Measurements from ENCODE around the gene TRABD2B. TPM values are rescaled to one million over a fixed set of nuclear protein-coding genes. Genes with fewer than 3 reads are reported as not detected.

TRABD2B gene
- total RNA-seq, 4 donors from 2014 or later, result 0.05 to 0.15 (median 0.12) TPM

GRCh38 chr1:47827109-47827508 is 170.1 kb downstream of the TRABD2B start:
- Histone ChIP-seq H3K27me3 (no peaks in the 10 kb centered on the region), H3K27ac (no peak overlapping the region), H3K4me1 (no peaks in the 10 kb centered on the region), H3K4me3 (no peak overlapping the region), H3K9me3 (no peaks in the 10 kb centered on the region), H3K36me3 (no peaks in the 10 kb centered on the region)
- DNase-seq (no peak), ATAC-seq (no peak)
- intact Hi-C loops (cut with DNase I; ENCODE audit: low total_unique reads), result no loop called here
- TF ChIP-seq POLR2A (IDR thresholded peaks at IDR 0.05), result no peak
- TF ChIP-seq, protein P1, sequence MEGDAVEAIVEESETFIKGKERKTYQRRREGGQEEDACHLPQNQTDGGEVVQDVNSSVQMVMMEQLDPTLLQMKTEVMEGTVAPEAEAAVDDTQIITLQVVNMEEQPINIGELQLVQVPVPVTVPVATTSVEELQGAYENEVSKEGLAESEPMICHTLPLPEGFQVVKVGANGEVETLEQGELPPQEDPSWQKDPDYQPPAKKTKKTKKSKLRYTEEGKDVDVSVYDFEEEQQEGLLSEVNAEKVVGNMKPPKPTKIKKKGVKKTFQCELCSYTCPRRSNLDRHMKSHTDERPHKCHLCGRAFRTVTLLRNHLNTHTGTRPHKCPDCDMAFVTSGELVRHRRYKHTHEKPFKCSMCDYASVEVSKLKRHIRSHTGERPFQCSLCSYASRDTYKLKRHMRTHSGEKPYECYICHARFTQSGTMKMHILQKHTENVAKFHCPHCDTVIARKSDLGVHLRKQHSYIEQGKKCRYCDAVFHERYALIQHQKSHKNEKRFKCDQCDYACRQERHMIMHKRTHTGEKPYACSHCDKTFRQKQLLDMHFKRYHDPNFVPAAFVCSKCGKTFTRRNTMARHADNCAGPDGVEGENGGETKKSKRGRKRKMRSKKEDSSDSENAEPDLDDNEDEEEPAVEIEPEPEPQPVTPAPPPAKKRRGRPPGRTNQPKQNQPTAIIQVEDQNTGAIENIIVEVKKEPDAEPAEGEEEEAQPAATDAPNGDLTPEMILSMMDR (IDR thresholded peaks at IDR 0.05 in 4 of 5, conservative IDR thresholded peaks at IDR 0.05 in 1 of 5), result no peak
- in situ Hi-C loops (cut with MboI; ENCODE audit: low sequenced_read_pairs in 4 of 4), result no loop called here

GRCh38 chr1:47824716-47825115 is 172.5 kb downstream of the TRABD2B start:
- intact Hi-C loops (cut with DNase I; ENCODE audit: low total_unique reads) (no loop called here), in situ Hi-C loops (cut with MboI; ENCODE audit: low sequenced_read_pairs in 4 of 4) (no loop called here)
- ATAC-seq (no peak), DNase-seq (no peak)
- TF ChIP-seq, protein P1 (IDR thresholded peaks at IDR 0.05 in 4 of 5, conservative IDR thresholded peaks at IDR 0.05 in 1 of 5), result no peak
- TF ChIP-seq POLR2A (IDR thresholded peaks at IDR 0.05), result no peak
- Histone ChIP-seq H3K9me3 (no peaks in the 10 kb centered on the region), H3K36me3 (no peaks in the 10 kb centered on the region), H3K4me3 (no peak overlapping the region), H3K4me1 (no peaks in the 10 kb centered on the region), H3K27me3 (no peaks in the 10 kb centered on the region), H3K27ac (no peak overlapping the region)

- in situ Hi-C loops (cut with MboI; ENCODE audit: low sequenced_read_pairs in 4 of 4), result no loop called here
- intact Hi-C loops (cut with DNase I; ENCODE audit: low total_unique reads), result no loop called here
- TF ChIP-seq POLR2A (IDR thresholded peaks at IDR 0.05), result no peak
- TF ChIP-seq, protein P1 (IDR thresholded peaks at IDR 0.05 in 4 of 5, conservative IDR thresholded peaks at IDR 0.05 in 1 of 5), result no peak
- Histone ChIP-seq H3K9me3 (no peaks in the 10 kb centered on the region), H3K4me1 (no peaks in the 10 kb centered on the region), H3K36me3 (no peaks in the 10 kb centered on the region), H3K27me3 (no peaks in the 10 kb centered on the region), H3K27ac (no peak overlapping the region), H3K4me3 (no peak overlapping the region)
- ATAC-seq (no peak), DNase-seq (no peak)
These were observed 172.9 kb downstream of the TRABD2B start for GRCh38 chr1:47824297-47824696.

- Histone ChIP-seq H3K9me3 (no peaks in the 10 kb centered on the region), H3K4me3 (no peak overlapping the region), H3K27me3 (no peaks in the 10 kb centered on the region), H3K27ac (no peak overlapping the region), H3K4me1 (no peaks in the 10 kb centered on the region), H3K36me3 (no peaks in the 10 kb centered on the region)
- TF ChIP-seq, protein P1 (IDR thresholded peaks at IDR 0.05 in 4 of 5, conservative IDR thresholded peaks at IDR 0.05 in 1 of 5), result no peak
- no peak for TF ChIP-seq POLR2A (IDR thresholded peaks at IDR 0.05)
- in situ Hi-C loops (cut with MboI; ENCODE audit: low sequenced_read_pairs in 4 of 4), result no loop called here
- intact Hi-C loops (cut with DNase I; ENCODE audit: low total_unique reads), result no loop called here
- ATAC-seq (no peak), DNase-seq (no peak)
These were observed 174.0 kb downstream of the TRABD2B start for GRCh38 chr1:47823040-47823808.
